WERI-Rb-1 (cell line): ENCODE results near the gene TBX18.

Experiments
- DNase-seq: peaks from one replicate; pipeline ENCODE4 v3.0.0-alpha.2; 2020
- H3K27ac ChIP-seq: fragments of 250-450 bp; sonication (Bioruptor Pico); 2 replicates; pipeline ENCODE4 v1.5.1; 2020; ENCODE audit warnings: mild to moderate bottlenecking, moderate library complexity
- H3K27me3 ChIP-seq: fragments of 250-450 bp; sonication (Bioruptor Pico); 2 replicates; pipeline ENCODE4 v1.5.1; 2021; ENCODE audit warnings: mild to moderate bottlenecking, low read depth, moderate library complexity; ENCODE audit not compliant: insufficient read depth, severe bottlenecking
- H3K36me3 ChIP-seq: fragments of 250-450 bp; sonication (Bioruptor Pico); 2 replicates; pipeline ENCODE4 v1.5.1; 2020; ENCODE audit warnings: mild to moderate bottlenecking, moderate library complexity
- H3K4me3 ChIP-seq: 2 replicates; pipeline ENCODE4 v1.5.1; 2011; ENCODE audit warnings: low read depth, mild to moderate bottlenecking, control low read depth, low read length
- H3K9me3 ChIP-seq: fragments of 250-450 bp; sonication (Bioruptor Pico); 2 replicates; pipeline ENCODE4 v1.5.1; 2021; ENCODE audit warnings: mild to moderate bottlenecking, moderate library complexity; ENCODE audit not compliant: severe bottlenecking
- CTCF ChIP-seq: IDR thresholded peaks from 2 replicates; pipeline ENCODE4 v1.5.1; 2011; ENCODE audit warnings: low read depth, mild to moderate bottlenecking, control low read depth, inconsistent platforms, low read length

Gene TBX18

DNA sequence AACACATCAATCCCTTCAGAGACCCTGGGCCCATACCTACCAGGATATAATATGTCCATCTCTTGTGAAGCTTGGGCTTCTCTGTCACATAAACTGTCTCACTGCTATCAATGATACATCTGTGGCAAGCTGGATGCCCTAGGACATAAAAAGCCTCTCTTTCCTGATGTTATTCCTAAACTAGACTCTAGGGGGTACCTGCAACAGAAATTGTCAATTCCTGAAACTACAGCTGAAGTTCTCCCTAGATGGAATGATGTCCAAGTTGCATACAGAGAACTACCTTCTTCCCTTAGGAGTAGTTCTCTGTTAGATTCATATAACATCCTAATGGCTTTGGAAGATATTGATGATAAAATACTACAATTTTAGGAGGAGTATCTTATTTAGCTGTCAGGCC, 35.8 kb downstream of the TBX18 start:
- TF ChIP-seq CTCF: peak; percentile 30; the same call in 1 of the 2 replicates
- H3K27me3 ChIP-seq: no peaks in the 10 kb centered on the region

GRCh38 chr6:84719152-84719551, 45.2 kb downstream of the TBX18 start:
- DNase-seq: no peak
- H3K4me3 ChIP-seq: no peak overlapping the region

More for the DNA sequence above, 35.8 kb downstream of the TBX18 start:
- Histone ChIP-seq H3K36me3 (no peaks in the 10 kb centered on the region), H3K27ac (no peak overlapping the region), H3K9me3 (no peaks in the 10 kb centered on the region), H3K4me3 (no peak overlapping the region)
- no peak for DNase-seq

GRCh38 chr6:84718038-84718955, 46.1 kb downstream of the TBX18 start:
- TF ChIP-seq CTCF: no peak
- DNase-seq: no peak
- Histone ChIP-seq H3K27ac (no peak overlapping the region), H3K4me3 (no peak overlapping the region), H3K9me3 (no peaks in the 10 kb centered on the region), H3K27me3 (no peaks in the 10 kb centered on the region), H3K36me3 (no peaks in the 10 kb centered on the region)

More at GRCh38 chr6:84719152-84719551, 45.2 kb downstream of the TBX18 start:
- Histone ChIP-seq H3K27ac (no peak overlapping the region), H3K36me3 (no peaks in the 10 kb centered on the region), H3K9me3 (no peaks in the 10 kb centered on the region), H3K27me3 (no peaks in the 10 kb centered on the region)
- TF ChIP-seq CTCF: no peak

- no peak for TF ChIP-seq CTCF
- Histone ChIP-seq H3K27ac (no peak overlapping the region), H3K36me3 (no peaks in the 10 kb centered on the region)
Observed at GRCh38 chr6:84709121-84709520, 55.3 kb downstream of the TBX18 start.

GRCh38 chr6:84707171-84707570, 57.2 kb downstream of the TBX18 start:
- no peak for DNase-seq
- TF ChIP-seq CTCF: no peak

More at GRCh38 chr6:84709121-84709520, 55.3 kb downstream of the TBX18 start:
- DNase-seq: no peak
- no peak overlapping the region for H3K4me3 ChIP-seq
- no peaks in the 10 kb centered on the region for H3K27me3 ChIP-seq
- no peaks in the 10 kb centered on the region for H3K9me3 ChIP-seq

More at GRCh38 chr6:84707171-84707570, 57.2 kb downstream of the TBX18 start:
- Histone ChIP-seq H3K9me3 (no peaks in the 10 kb centered on the region), H3K4me3 (no peak overlapping the region), H3K27me3 (no peaks in the 10 kb centered on the region), H3K36me3 (no peaks in the 10 kb centered on the region), H3K27ac (no peak overlapping the region)
